Peyer's patch (tissue), 4 donors: ENCODE data around the gene KCNK5. TPM values are rescaled to one million over a fixed set of nuclear protein-coding genes. Genes with fewer than 3 reads are reported as not detected.

Source experiments
- DNase-seq, 3 donors: peaks; one replicate each; pipeline ENCODE4 v3.0.0-alpha.2; 2017 to 2019
- H3K27ac ChIP-seq, 4 donors: fragments of 200-600 bp; sonication (generic); one replicate each; pipeline ENCODE4 v1.5.1; 2016 to 2019
- H3K27me3 ChIP-seq, 2 donors: fragments of 200-600 bp; sonication (generic); one replicate each; pipeline ENCODE4 v1.5.1; 2019
- H3K36me3 ChIP-seq, 3 donors: fragments of 200-600 bp; sonication (generic); one replicate each; pipeline ENCODE4 v1.5.1; 2016 to 2019
- H3K4me1 ChIP-seq, 4 donors: fragments of 200-600 bp; sonication (generic); one replicate each; pipeline ENCODE4 v1.5.1; 2016 to 2019
- H3K4me3 ChIP-seq, 4 donors: fragments of 200-600 bp; sonication (generic); 1 replicate in 3 of 4; 2 replicates in 1 of 4; pipeline ENCODE4 v1.5.1; 2016 to 2019; ENCODE audit warnings: mild to moderate bottlenecking in 1 of 4
- H3K9me3 ChIP-seq, 4 donors: fragments of 200-600 bp; sonication (generic); one replicate each; pipeline ENCODE4 v1.5.1; 2016 to 2019; ENCODE audit warnings: mild to moderate bottlenecking in 1 of 4
- POLR2A ChIP-seq, 2 donors: fragments of 450-650 bp; IDR thresholded peaks; one replicate each; pipeline ENCODE4 v1.5.1; 2017; ENCODE audit warnings: antibody characterized with exemption in 2 of 2, mild to moderate bottlenecking in 2 of 2, moderate library complexity in 2 of 2
- total RNA-seq, 4 donors: library from RNA; depleted of rRNA; stranded (reverse); fragments of >200 nt; gene quantifications; one replicate each; pipeline ENCODE4 v1.1.0, GENCODE V29; 2016
- TF ChIP-seq, protein P1 (sequence below), 6 experiments: fragments of 450-650 bp in 4 of 6; fragments of 200-600 bp in 2 of 6; sonication (generic) in 1 of 6; IDR thresholded peaks; one replicate each; pipeline ENCODE4 v1.5.1; 2017 to 2019; ENCODE audit warnings: antibody characterized with exemption in 6 of 6, mild to moderate bottlenecking in 3 of 6, moderate library complexity in 1 of 6

Gene KCNK5
- total RNA-seq, 4 donors from 2014 or later, result 10.7 to 150 (median 115) TPM

GRCh38 chr6:39230654-39231035 lies 1.4 kb upstream of the KCNK5 start:
- H3K4me3 ChIP-seq, result no peak overlapping the region
- H3K27ac ChIP-seq, result peak overlapping the region in 1 of 4 donors; percentile 94
- H3K9me3 ChIP-seq, result no peaks in the 10 kb centered on the region
- no peaks in the 10 kb centered on the region for H3K27me3 ChIP-seq
- TF ChIP-seq POLR2A (IDR thresholded peaks at IDR 0.05), result no peak
- TF ChIP-seq, protein P1, sequence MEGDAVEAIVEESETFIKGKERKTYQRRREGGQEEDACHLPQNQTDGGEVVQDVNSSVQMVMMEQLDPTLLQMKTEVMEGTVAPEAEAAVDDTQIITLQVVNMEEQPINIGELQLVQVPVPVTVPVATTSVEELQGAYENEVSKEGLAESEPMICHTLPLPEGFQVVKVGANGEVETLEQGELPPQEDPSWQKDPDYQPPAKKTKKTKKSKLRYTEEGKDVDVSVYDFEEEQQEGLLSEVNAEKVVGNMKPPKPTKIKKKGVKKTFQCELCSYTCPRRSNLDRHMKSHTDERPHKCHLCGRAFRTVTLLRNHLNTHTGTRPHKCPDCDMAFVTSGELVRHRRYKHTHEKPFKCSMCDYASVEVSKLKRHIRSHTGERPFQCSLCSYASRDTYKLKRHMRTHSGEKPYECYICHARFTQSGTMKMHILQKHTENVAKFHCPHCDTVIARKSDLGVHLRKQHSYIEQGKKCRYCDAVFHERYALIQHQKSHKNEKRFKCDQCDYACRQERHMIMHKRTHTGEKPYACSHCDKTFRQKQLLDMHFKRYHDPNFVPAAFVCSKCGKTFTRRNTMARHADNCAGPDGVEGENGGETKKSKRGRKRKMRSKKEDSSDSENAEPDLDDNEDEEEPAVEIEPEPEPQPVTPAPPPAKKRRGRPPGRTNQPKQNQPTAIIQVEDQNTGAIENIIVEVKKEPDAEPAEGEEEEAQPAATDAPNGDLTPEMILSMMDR (IDR thresholded peaks at IDR 0.05), result no peak
- H3K36me3 ChIP-seq, result no peaks in the 10 kb centered on the region
- H3K4me1 ChIP-seq, result peaks cover 0 to 26% (median 2%) of the 10 kb centered on the region in 4 donors
- DNase-seq, result no peak

DNA sequence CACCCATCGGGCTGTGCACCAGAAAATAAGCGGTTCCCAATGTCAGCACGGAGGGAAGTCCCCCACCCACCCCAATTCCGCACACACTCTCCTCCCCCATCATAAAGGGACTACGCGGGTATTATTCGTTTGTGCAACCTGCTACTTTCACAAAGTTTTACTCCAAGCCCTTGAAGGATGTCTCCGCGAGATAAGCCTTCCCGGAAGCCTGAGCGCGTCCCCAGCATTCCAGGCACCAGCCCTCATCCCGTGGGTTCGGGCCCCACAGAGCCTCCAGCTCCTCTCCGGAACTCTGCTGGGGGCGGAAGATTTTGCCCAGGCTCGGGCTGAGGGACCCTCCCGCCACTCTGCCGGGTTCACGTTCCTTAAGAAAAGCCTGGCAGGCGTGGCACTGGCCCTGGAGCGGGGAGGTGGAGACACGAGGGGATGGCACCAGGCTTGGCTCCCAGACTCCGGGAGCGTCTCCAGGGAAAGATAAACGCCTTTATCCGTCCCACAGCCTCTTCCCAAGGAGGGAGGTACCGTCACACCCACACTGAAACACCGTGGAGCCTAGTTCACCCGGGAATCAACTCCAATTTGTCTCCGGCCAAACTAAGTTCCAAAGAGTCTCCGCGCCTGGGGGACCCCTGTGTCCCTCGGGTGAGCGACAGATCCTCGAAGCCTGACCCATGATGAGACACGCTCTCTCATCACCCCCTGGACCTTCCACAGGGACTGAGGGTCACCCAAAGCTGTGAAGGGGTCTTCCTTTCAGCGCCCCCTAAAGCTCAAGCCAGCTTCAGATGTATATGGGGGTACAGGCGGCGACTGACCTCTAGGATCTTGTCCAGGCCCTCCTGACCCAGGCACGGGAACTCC lies 934 bp downstream of the KCNK5 start:
- Histone ChIP-seq H3K4me1 (peaks cover 0 to 48% (median 7%) of the 10 kb centered on the region in 4 donors), H3K27me3 (no peaks in the 10 kb centered on the region), H3K4me3 (peak overlapping the region; percentile 44 to 78 (median 56)), H3K9me3 (no peaks in the 10 kb centered on the region), H3K36me3 (no peaks in the 10 kb centered on the region), H3K27ac (peak overlapping the region; percentile 13 to 94 (median 78))
- no peak for TF ChIP-seq POLR2A (IDR thresholded peaks at IDR 0.05)
- TF ChIP-seq, protein P1 (IDR thresholded peaks at IDR 0.05), result no peak
- no peak for DNase-seq

- Histone ChIP-seq H3K36me3 (peaks cover 0 to 6% (median 0%) of the 10 kb centered on the region in 3 donors), H3K27me3 (no peaks in the 10 kb centered on the region), H3K27ac (peak overlapping the region; percentile 38 to 94 (median 78)), H3K9me3 (no peaks in the 10 kb centered on the region), H3K4me1 (peaks cover 0 to 57% (median 8%) of the 10 kb centered on the region in 4 donors), H3K4me3 (peak overlapping the region; percentile 1 to 78 (median 56))
- DNase-seq, result no peak
- TF ChIP-seq, protein P1 (IDR thresholded peaks at IDR 0.05), result no peak
- TF ChIP-seq POLR2A (IDR thresholded peaks at IDR 0.05), result no peak
Measured at GRCh38 chr6:39227476-39227875, 1.8 kb downstream of the KCNK5 start.

- no peaks in the 10 kb centered on the region for H3K27me3 ChIP-seq
- peak overlapping the region in 3 of 4 donors; percentile 44 to 78 (median 68) for H3K4me3 ChIP-seq
- H3K9me3 ChIP-seq, result no peaks in the 10 kb centered on the region
- TF ChIP-seq, protein P1 (IDR thresholded peaks at IDR 0.05), result no peak
- no peak for TF ChIP-seq POLR2A (IDR thresholded peaks at IDR 0.05)
- H3K4me1 ChIP-seq, result peaks cover 0 to 64% (median 9%) of the 10 kb centered on the region in 4 donors
- no peak for DNase-seq
- peaks cover 0 to 13% (median 0%) of the 10 kb centered on the region in 3 donors for H3K36me3 ChIP-seq
- peak overlapping the region; percentile 38 to 94 (median 78) for H3K27ac ChIP-seq
Measured at GRCh38 chr6:39226639-39227329, 2.5 kb downstream of the KCNK5 start.

GRCh38 chr6:39225946-39226437 lies 3.3 kb downstream of the KCNK5 start:
- H3K36me3 ChIP-seq, result peaks cover 0 to 21% (median 0%) of the 10 kb centered on the region in 3 donors
- H3K4me3 ChIP-seq, result peak overlapping the region in 2 of 4 donors; percentile 68 to 78
- H3K27me3 ChIP-seq, result no peaks in the 10 kb centered on the region
- DNase-seq, result peak in 2 of 3 donors; percentile 42 to 86
- peak overlapping the region; percentile 25 to 94 (median 78) for H3K27ac ChIP-seq
- H3K4me1 ChIP-seq, result peaks cover 0 to 72% (median 13%) of the 10 kb centered on the region in 4 donors
- no peak for TF ChIP-seq POLR2A (IDR thresholded peaks at IDR 0.05)
- H3K9me3 ChIP-seq, result no peaks in the 10 kb centered on the region
